ENCODE results near the gene MATCAP1.

Gene MATCAP1

GRCh38 chr16:67191995-67192681 is 8.4 kb upstream of the MATCAP1 start, which contains the start of gene E2F4:
Gene E2F4 (plus strand): TSS chr16:67192155. CDS start chr16:67192228, 73 bp downstream.
- no peak for TF ChIP-seq CTCF (IDR thresholded peaks at IDR 0.05)

- no peak for TF ChIP-seq CTCF (IDR thresholded peaks at IDR 0.05)
These were observed 7.7 kb upstream of the MATCAP1 start for GRCh38 chr16:67191411-67191994.

GRCh38 chr16:67190448-67191399 is 7.0 kb upstream of the MATCAP1 start:
- no peak for TF ChIP-seq CTCF (IDR thresholded peaks at IDR 0.05)

GRCh38 chr16:67190041-67190440 is 6.3 kb upstream of the MATCAP1 start, which contains the start of gene EXOC3L1:
Gene EXOC3L1 (minus strand): TSS chr16:67190136. CDS start chr16:67189676, 460 bp downstream.
- no peak for TF ChIP-seq CTCF (IDR thresholded peaks at IDR 0.05)

GRCh38 chr16:67188798-67189197 is 5.0 kb upstream of the MATCAP1 start:
- TF ChIP-seq CTCF (IDR thresholded peaks at IDR 0.05), result no peak

- no peak for TF ChIP-seq CTCF (IDR thresholded peaks at IDR 0.05)
These were observed 4.6 kb upstream of the MATCAP1 start for GRCh38 chr16:67188323-67188722.

- no peak for TF ChIP-seq CTCF (IDR thresholded peaks at IDR 0.05)
These were observed 3.6 kb upstream of the MATCAP1 start for GRCh38 chr16:67187175-67187890.

Measured in LNCAP (cell line).